H1 (cell line): Measurements from ENCODE around the gene PTMA.

Source experiments
- CTCF ChIP-seq, 3 experiments: IDR thresholded peaks; 1 replicate in 2 of 3; 2 replicates in 1 of 3; pipeline versions ENCODE4 v1.5.1 to v1.6.1; 2011; ENCODE audit warnings: low read length in 3 of 3, mild to moderate bottlenecking in 3 of 3, inconsistent platforms in 2 of 3, low read depth in 1 of 3, moderate library complexity in 1 of 3; ENCODE audit not compliant: insufficient read depth in 1 of 3; ENCODE audit errors: control extremely low read depth in 1 of 3
- HDAC6 ChIP-seq: IDR thresholded peaks from one replicate; pipeline ENCODE4 v1.7.1; 2012; ENCODE audit warnings: low read depth, mild to moderate bottlenecking, inconsistent platforms, low read length, moderate library complexity
- USF2 ChIP-seq: IDR thresholded peaks from 2 replicates; pipeline ENCODE4 v1.6.1; 2011; ENCODE audit warnings: low read length, improper control_type of control experiment

- no peak for TF ChIP-seq HDAC6
- no peak for TF ChIP-seq USF2
- TF ChIP-seq CTCF (IDR thresholded peaks at IDR 0.05; ENCODE audit: control extremely low read depth in 1 of 3, insufficient read depth in 1 of 3, low read depth in 1 of 3, low read length in 3 of 3), result no peak
These were observed 10.5 kb downstream of the PTMA start for GRCh38 chr2:231718799-231719198.
